HS-27A (cell line): ENCODE results near the gene PPP1R1C.
"Not testable (repeated sequence)": the region's sequence is repeated elsewhere in the genome, so short reads cannot be mapped to it uniquely, and the experiment has no call there.

Source experiments
- DNase-seq: peaks from one replicate; pipeline ENCODE4 v3.0.0-alpha.2; 2012; ENCODE audit warnings: low read depth, missing footprints

PPP1R1C gene, protein sequence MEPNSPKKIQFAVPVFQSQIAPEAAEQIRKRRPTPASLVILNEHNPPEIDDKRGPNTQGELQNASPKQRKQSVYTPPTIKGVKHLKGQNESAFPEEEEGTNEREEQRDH

GRCh38 chr2:181985632-181986205 lies at the start of gene PPP1R1C:
PPP1R1C (plus strand) TSS chr2:181985853; CDS start chr2:181986111, 258 bp downstream.
- no peak for DNase-seq

DNA sequence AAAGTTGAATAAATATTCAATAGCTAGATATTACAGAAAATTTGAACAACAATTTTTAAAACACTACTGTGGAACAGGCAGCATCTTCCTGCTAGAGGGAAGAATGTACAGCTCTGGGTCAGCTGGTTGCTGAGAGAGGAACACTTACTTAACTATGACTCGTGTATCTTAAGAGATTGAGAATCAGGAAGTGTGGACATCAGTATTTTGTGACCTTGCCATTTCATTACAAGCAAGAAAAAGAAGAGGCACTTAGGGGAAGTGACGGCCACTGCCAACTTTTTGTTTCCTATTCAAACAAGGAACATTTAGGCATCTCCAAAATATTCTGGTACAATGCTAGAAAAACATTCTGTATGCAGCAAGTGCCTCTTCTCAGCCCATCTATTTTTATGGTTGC lies 48.2 kb upstream of the PPP1R1C start:
- DNase-seq = no peak

DNA sequence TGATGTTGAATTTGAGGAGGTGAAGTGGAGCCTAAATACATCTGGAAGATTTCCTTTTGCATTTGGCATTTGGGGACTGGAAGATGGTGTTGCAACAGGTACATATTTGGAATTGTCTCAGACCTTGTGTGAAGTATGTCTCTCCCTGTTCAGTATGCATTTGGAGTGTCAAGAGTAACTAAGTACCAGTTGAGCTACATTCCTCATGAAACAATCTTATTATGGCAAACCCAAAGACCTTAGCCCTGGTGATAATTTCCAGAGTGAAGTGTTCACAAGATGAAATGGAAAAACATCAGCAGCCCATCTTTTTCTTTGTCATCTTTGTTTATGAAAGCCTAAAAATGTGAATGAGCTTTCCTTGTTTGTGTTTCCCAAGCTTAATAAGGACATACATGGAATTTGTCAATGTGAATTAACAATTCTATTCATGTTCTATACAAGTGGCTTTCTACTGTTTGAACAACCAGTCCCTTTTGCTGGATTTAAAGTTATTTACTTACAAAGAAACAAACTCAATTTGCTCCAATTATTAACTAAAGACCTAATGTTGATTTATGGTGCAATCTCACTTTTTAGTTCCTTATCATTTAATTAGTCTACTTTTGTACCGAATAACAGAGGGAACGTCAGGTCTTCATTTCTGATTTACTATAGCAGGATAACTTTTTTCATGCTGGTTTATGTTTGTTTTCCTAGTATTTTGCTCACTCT lies 42.1 kb upstream of the PPP1R1C start:
- DNase-seq = no peak

DNA sequence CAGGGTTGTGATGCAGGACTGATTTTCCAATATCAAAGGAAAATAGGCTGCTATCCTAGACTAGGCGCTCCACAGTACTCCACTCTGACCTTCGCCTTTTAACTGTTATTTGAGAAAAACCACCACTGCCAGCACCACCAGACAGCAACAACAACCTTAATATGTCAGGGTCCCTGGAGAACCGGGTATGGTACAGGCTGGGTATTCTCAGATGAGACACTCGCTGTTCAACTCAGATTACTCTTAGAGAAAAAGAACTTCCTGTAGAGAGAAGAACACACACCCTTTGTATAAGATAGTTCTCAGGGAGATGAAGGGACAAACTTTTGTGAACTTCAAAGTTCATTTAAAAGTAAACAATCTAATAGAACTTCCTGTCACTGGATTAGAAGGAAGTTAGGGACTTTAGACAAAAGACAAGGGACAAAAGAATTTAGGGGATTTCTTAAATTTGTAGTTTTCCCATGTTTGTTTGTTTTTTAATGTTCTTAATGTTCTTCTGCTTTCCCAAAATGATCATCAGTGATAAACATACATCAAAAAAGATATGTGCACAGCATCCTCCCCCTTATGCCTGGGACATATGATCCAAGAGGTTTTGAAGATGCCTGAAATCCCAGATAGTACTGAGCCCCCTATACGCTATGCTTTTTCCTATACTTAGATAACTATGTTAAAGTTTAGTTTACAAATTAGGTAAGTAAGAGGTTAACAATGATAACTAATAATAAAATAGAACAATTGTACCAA lies 41.3 kb upstream of the PPP1R1C start:
- DNase-seq = no peak

- DNase-seq = no peak
Observed at GRCh38 chr2:181944914-181945291, 40.8 kb upstream of the PPP1R1C start.

GRCh38 chr2:181946444-181947127 lies 39.1 kb upstream of the PPP1R1C start:
- DNase-seq = no peak

DNA sequence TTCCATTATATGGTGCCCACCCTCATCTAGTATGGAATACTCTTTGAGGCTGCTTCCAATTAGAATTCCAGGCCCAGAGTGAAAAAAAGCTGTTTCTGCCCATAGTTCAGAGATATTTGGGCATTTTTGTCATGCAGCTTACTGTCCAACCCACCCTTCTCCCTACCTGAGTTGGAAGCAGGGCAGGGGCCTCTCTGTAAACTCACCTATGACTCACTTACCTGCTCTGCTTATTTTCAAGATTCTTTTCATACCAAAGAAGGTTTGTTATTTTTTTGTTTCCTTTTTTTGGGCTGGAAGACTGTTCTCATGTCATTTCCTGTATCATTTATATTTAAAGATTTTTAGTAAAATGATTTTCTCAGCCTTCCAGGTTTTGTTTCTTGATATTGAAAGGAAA lies 38.4 kb upstream of the PPP1R1C start:
- no peak for DNase-seq

GRCh38 chr2:181948227-181948626 lies 37.4 kb upstream of the PPP1R1C start:
- no peak for DNase-seq

- DNase-seq = peak; percentile 48
Observed at GRCh38 chr2:181949047-181949446, 36.6 kb upstream of the PPP1R1C start.

- no peak for DNase-seq
Observed at GRCh38 chr2:181952404-181953226, 33.0 kb upstream of the PPP1R1C start.

GRCh38 chr2:181953881-181954537 lies 31.6 kb upstream of the PPP1R1C start:
- DNase-seq = peak; percentile 56

DNA sequence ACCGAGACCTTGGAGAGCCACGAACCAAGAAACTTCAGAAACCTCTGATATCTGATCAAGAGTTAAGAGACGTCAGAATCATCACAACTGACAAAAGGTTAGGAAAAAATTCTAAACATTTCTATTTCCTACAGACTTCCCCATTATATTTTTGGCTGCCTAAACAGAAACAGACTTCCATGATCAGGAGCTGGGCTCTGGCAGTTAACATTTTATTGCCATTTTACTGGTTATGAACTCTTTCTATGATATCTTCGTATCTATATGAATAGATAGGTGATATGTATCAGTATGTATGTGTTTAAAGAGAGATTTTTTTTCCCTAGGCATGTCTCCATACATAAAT lies 31.1 kb upstream of the PPP1R1C start:
- DNase-seq = no peak

- peak; percentile 63 for DNase-seq
Observed at GRCh38 chr2:181955010-181955409, 30.6 kb upstream of the PPP1R1C start.

- DNase-seq = not testable (repeated sequence)
Observed at GRCh38 chr2:181955866-181956265, 29.8 kb upstream of the PPP1R1C start.

DNA sequence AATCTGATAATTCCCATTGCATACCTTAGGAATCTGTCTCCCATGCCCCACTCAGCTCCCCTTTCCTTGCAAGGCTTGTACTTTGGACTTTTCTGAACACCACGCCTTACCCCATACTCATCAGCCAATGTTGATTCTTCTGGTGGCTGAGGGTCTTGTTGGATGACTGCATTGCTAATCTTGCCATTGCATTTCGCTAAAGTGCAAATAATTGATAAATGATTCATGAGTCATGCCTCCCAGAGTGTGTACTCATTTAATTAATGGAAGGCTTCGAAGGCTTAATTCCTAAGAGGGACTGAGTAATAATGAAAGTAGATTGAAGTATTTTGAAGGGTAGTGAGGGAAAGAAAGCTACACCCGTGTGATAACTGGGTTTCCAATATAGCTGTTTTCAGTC lies 28.0 kb upstream of the PPP1R1C start:
- no peak for DNase-seq

GRCh38 chr2:181958726-181959125 lies 26.9 kb upstream of the PPP1R1C start:
- no peak for DNase-seq

GRCh38 chr2:181959508-181959907 lies 26.1 kb upstream of the PPP1R1C start:
- no peak for DNase-seq

GRCh38 chr2:181961167-181961566 lies 24.5 kb upstream of the PPP1R1C start:
- not testable (repeated sequence) for DNase-seq

DNA sequence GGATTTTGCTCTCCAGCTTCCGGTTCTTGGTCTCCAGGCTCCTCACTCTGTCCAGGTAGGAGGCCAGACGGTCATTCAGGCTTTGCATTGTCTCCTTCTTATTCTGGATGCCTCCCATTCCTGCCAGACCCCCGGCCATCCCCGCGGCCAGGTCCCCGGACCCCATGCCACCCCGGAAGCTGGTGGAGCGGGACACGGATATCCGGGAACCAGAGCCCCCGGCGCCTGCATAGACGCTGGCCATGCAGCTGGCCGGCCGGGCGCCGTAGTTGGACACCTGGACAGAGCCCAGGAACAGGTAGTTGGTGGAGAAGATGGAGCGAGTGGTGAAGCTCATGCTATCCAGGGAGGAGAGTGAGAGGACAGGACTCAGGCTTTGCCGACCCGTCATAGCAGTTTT lies 23.5 kb upstream of the PPP1R1C start:
- no peak for DNase-seq

DNA sequence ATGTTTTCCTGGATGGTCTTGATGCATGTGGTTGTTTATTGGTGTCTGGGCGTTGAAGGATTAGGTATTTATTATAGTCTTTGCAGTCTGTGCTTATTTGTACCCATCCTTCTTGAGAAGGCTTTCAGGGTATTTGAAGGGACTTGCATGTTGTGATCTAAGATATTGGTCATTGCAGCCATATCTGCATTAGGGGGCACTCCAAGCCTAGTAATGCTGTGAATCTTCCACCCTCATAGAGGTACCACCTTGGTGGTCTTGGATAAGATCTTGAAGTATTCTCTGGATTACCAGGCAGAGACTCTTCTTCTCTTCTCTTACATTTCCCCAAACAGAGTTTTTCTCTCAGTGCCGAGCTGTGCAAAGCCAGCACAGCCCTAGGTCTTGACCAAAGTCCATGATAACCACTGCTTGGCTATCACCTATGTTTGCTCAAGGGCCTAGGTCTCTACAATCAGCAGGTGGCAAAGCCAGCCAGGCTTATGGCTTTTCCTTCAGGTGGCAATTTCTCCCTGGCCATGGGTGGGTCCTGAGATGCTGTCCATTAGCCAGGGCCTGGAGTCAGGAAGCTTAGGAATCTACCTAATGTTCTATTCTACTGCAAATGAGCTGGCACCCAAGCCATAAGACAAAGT lies 15.4 kb upstream of the PPP1R1C start:
- no peak for DNase-seq

DNA sequence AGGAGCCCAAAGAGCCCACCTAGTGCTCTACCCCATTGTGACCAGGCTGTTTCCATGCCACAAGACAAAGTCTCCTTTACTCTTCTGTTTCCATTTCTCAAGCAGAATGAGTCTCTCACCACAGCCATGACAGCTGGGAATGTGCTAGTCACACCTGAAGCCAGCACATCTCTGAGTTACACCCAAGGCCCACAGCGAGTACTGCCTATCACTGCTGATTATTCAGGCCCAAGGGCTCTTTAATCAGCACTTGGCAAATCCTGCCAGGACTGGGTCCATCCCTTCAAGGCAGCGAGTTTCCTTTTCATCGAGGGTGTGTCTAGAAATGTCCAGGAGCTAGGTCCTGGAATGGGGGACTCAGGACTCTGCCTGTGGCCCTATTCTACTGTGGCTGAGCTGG lies 14.6 kb upstream of the PPP1R1C start:
- DNase-seq = no peak
